Left ventricle myocardium inferior (tissue), 1 donor: Measurements from ENCODE around the gene MYMK. TPM values are rescaled to one million over a fixed set of nuclear protein-coding genes. Genes with fewer than 3 reads are reported as not detected.
A peak's percentile ranks its signal among the peaks of the same experiment; 100 is the strongest.

Experiments
- DNase-seq: peaks from one replicate; pipeline ENCODE4 v3.0.0-alpha.2; 2020
- H3K27ac ChIP-seq: fragments of 200-600 bp; replicated peaks from 2 replicates; pipeline ENCODE4 v1.8.0; 2021
- H3K27me3 ChIP-seq: fragments of 200-600 bp; 2 replicates; pipeline ENCODE4 v1.8.0; 2021; ENCODE audit warnings: low read depth
- H3K36me3 ChIP-seq: fragments of 200-600 bp; 2 replicates; pipeline ENCODE4 v1.8.0; 2021
- H3K4me1 ChIP-seq: fragments of 200-600 bp; 2 replicates; pipeline ENCODE4 v1.8.0; 2021
- H3K4me3 ChIP-seq: fragments of 200-600 bp; 2 replicates; pipeline ENCODE4 v1.8.0; 2021; ENCODE audit warnings: mild to moderate bottlenecking, moderate library complexity
- H3K9me3 ChIP-seq: fragments of 200-600 bp; replicated peaks from 2 replicates; pipeline ENCODE4 v1.8.0; 2021
- intact Hi-C: fragments of 100-400 bp; cut with micrococcal nuclease; formaldehyde crosslinking; loops from one replicate; pipeline ENCODE4 v1.11.0; 2022
- total RNA-seq: library from RNA; stranded (reverse); fragmentation: NEBNext Ultra II Directional; extraction: Animal tissue kit (Norgen Biotek cat#: 25700); gene quantifications from one replicate; pipeline ENCODE4 v1.2.1, GENCODE V29; 2021
- TF ChIP-seq, protein P1 (sequence below): fragments of 200-600 bp; IDR thresholded peaks from 2 replicates; pipeline ENCODE4 v1.8.0; 2021; ENCODE audit warnings: antibody characterized with exemption, mild to moderate bottlenecking, borderline replicate concordance
- donor health status: DM: no; HTN: yes; CAD: no; lungs with severe emphysema.

The MYMK gene
- total RNA-seq, 1 donor from 2014 or later = not detected

- DNase-seq = no peak
- H3K4me1 ChIP-seq = no peaks in the 10 kb centered on the region
- H3K4me3 ChIP-seq = no peak overlapping the region
- TF ChIP-seq, protein P1, sequence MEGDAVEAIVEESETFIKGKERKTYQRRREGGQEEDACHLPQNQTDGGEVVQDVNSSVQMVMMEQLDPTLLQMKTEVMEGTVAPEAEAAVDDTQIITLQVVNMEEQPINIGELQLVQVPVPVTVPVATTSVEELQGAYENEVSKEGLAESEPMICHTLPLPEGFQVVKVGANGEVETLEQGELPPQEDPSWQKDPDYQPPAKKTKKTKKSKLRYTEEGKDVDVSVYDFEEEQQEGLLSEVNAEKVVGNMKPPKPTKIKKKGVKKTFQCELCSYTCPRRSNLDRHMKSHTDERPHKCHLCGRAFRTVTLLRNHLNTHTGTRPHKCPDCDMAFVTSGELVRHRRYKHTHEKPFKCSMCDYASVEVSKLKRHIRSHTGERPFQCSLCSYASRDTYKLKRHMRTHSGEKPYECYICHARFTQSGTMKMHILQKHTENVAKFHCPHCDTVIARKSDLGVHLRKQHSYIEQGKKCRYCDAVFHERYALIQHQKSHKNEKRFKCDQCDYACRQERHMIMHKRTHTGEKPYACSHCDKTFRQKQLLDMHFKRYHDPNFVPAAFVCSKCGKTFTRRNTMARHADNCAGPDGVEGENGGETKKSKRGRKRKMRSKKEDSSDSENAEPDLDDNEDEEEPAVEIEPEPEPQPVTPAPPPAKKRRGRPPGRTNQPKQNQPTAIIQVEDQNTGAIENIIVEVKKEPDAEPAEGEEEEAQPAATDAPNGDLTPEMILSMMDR = no peak
- intact Hi-C loops = loop anchor here (5.0 to 10.0 kb wide), 2 partner anchors 78 to 301 kb away; no protein-coding TSS in a partner anchor
- H3K36me3 ChIP-seq = no peaks in the 10 kb centered on the region
- H3K9me3 ChIP-seq = no peaks in the 10 kb centered on the region
- no peak overlapping the region for H3K27ac ChIP-seq
- peaks cover 30% of the 10 kb centered on the region for H3K27me3 ChIP-seq
Measured at GRCh38 chr9:133485531-133486260, 39.1 kb downstream of the MYMK start.

- Histone ChIP-seq H3K4me3 (no peak overlapping the region), H3K9me3 (no peaks in the 10 kb centered on the region), H3K36me3 (no peaks in the 10 kb centered on the region), H3K4me1 (peaks cover 1% of the 10 kb centered on the region), H3K27ac (no peak overlapping the region), H3K27me3 (peaks cover 30% of the 10 kb centered on the region)
- intact Hi-C loops = loop anchor here (5.0 to 10.0 kb wide), 2 partner anchors 78 to 300 kb away; no protein-coding TSS in a partner anchor
- no peak for DNase-seq
- TF ChIP-seq, protein P1 = no peak
Measured at GRCh38 chr9:133484671-133485437, 39.9 kb downstream of the MYMK start.

GRCh38 chr9:133483611-133484010 lies 41.1 kb downstream of the MYMK start:
- intact Hi-C loops = loop anchor here (10.0 kb wide), 1 partner anchor 299 kb away; no protein-coding TSS in a partner anchor
- H3K4me3 ChIP-seq = no peak overlapping the region
- H3K4me1 ChIP-seq = peaks cover 12% of the 10 kb centered on the region
- H3K36me3 ChIP-seq = no peaks in the 10 kb centered on the region
- H3K27me3 ChIP-seq = peaks cover 30% of the 10 kb centered on the region
- H3K27ac ChIP-seq = no peak overlapping the region
- DNase-seq = no peak
- no peaks in the 10 kb centered on the region for H3K9me3 ChIP-seq
- TF ChIP-seq, protein P1 = no peak

DNA sequence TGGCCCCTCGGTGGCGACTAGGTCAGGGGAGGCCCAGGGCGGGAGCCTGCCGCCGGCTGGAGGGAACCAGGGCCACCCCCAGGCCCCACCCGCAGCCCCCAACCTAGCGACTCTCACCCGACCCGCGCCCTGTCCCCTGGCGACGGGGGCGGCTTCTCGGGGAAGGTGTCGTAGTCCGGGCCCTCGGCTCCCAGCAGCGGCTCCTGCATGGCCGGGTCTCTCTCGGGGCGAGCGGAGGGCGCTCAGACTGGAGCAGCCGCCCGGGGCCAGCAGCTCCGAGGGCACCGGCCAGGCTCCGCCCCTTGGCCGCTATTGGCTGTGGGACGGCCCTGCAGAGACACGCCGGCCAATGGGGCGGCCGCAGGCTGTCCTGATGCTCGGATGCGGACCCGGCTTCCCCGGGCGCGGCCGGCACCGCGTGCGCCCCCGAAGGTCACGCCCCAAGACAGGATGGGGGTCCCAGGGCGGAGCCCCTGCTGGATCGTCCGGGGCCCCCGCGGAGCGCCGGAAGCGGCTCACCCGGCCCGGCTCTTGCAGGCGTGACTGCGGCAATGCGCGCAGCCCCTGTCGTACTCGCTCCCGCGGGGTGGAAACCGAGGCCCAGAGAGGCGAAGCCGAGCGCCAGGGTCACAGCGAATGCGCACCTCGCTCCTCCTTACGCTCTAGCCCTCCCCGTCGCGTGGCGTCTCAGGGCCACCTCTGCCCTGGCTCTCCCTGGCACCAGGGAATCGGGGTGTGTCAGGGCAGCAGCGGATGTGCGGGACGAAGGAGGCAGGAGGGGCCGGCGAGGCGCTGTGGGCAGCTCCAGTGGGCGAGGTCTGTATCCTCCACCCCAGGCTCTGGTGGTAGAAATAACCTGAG lies 45.7 kb downstream of the MYMK start, which contains the start of gene SLC2A6:
Gene SLC2A6, minus strand, starts transcription at position 249 of the 861 bp plus-strand sequence. Its CDS starts 40 bp downstream, at position 209.
- Histone ChIP-seq H3K27me3 (no peaks in the 10 kb centered on the region), H3K4me1 (peaks cover 21% of the 10 kb centered on the region), H3K27ac (peak within 1 kb of the TSS; percentile 86), H3K9me3 (no peaks in the 10 kb centered on the region), H3K36me3 (peaks cover 14% of the 10 kb centered on the region), H3K4me3 (peak within 1 kb of the TSS; percentile 78)
- DNase-seq = peak; percentile 88
- intact Hi-C loops = no loop called here
- TF ChIP-seq, protein P1 = no peak
